HG03521 (cell line): ENCODE results near the gene DZIP1L.

ENCODE experiments used
- ATAC-seq: cut with Tn5 transposase; IDR thresholded peaks from one replicate; pipeline ENCODE4 v1.9.1; 2021; ENCODE audit warnings: mild to moderate bottlenecking, moderate library complexity; ENCODE audit not compliant: unreplicated experiment

DZIP1L gene

GRCh38 chr3:138068579-138069174, 46.7 kb downstream of the DZIP1L start:
- peak; percentile 66 for ATAC-seq

GRCh38 chr3:138068046-138068445, 47.4 kb downstream of the DZIP1L start:
- no peak for ATAC-seq

GRCh38 chr3:138066972-138067371, 48.4 kb downstream of the DZIP1L start:
- ATAC-seq: no peak

GRCh38 chr3:138066383-138066782, 49.0 kb downstream of the DZIP1L start:
- ATAC-seq: peak; percentile 78

GRCh38 chr3:138065949-138066348, 49.5 kb downstream of the DZIP1L start:
- ATAC-seq: peak; percentile 3

GRCh38 chr3:138063416-138063815, 52.0 kb downstream of the DZIP1L start:
- no peak for ATAC-seq

- ATAC-seq: no peak
Observed at GRCh38 chr3:138062626-138063025, 52.8 kb downstream of the DZIP1L start.

- ATAC-seq: no peak
Observed at GRCh38 chr3:138062037-138062436, 53.4 kb downstream of the DZIP1L start.

- ATAC-seq: no peak
Observed at GRCh38 chr3:138060792-138061191, 54.6 kb downstream of the DZIP1L start.

GRCh38 chr3:138059261-138059660, 56.1 kb downstream of the DZIP1L start:
- ATAC-seq: no peak

- ATAC-seq: no peak
Observed at GRCh38 chr3:138057384-138057783, 58.0 kb downstream of the DZIP1L start.

GRCh38 chr3:138054057-138054456, 61.4 kb downstream of the DZIP1L start:
- ATAC-seq: no peak

GRCh38 chr3:138051947-138052802, 63.2 kb downstream of the DZIP1L start:
- ATAC-seq: peak; percentile 51

GRCh38 chr3:138049157-138049919, 66.1 kb downstream of the DZIP1L start:
- no peak for ATAC-seq

- no peak for ATAC-seq
Observed at GRCh38 chr3:138047596-138048158, 67.7 kb downstream of the DZIP1L start.

GRCh38 chr3:138046955-138047354, 68.5 kb downstream of the DZIP1L start:
- ATAC-seq: no peak

GRCh38 chr3:138046085-138046484, 69.3 kb downstream of the DZIP1L start:
- ATAC-seq: no peak

- no peak for ATAC-seq
Observed at GRCh38 chr3:138043266-138044029, 72.0 kb downstream of the DZIP1L start.

GRCh38 chr3:138042043-138042442, 73.4 kb downstream of the DZIP1L start:
- no peak for ATAC-seq

- ATAC-seq: no peak
Observed at GRCh38 chr3:138038725-138039462, 76.5 kb downstream of the DZIP1L start.
